ENCODE data around the gene MRPL16. TPM values are rescaled to one million over a fixed set of nuclear protein-coding genes. Genes with fewer than 3 reads are reported as not detected.
"Not testable (repeated sequence)": the region's sequence is repeated elsewhere in the genome, so short reads cannot be mapped to it uniquely, and the experiment has no call there.

Gene MRPL16
- total RNA-seq, 1 experiment from 2014 or later, result 78.9 TPM

DNA sequence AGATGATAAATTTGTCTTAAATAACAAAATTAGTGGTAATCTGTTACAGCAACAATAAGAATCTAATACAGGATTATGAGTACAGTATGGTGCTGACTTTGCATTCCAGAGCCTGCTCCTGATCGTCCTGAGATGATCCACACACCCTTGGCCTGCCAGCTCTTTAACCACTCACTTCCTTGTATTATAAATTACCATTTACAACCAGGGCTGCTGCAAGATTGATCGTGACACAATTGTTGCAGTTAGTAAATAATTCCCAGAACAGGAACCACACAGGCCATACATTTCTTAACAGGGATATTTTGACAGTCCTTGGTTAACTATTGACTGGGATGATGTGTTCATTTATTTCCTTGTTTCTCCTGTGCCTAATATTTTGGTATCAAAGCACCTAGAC, 38.6 kb upstream of the MRPL16 start:
- ATAC-seq (no peak), DNase-seq (ENCODE audit: low spot score) (no peak)
- peaks cover 6% of the 10 kb centered on the region for H3K4me1 Mint-ChIP-seq
- no peaks in the 10 kb centered on the region for H3K27me3 Mint-ChIP-seq (ENCODE audit: low read depth)
- TF ChIP-seq EMX1 (CRISPR knock-in tag; IDR thresholded peaks at IDR 0.05) (no peak), MYBL2 (CRISPR knock-in tag; IDR thresholded peaks at IDR 0.05) (no peak), FOXK1 (CRISPR knock-in tag; IDR thresholded peaks at IDR 0.05) (no peak), ZNF317 (CRISPR knock-in tag; IDR thresholded peaks at IDR 0.05; ENCODE audit: borderline replicate concordance, low read depth) (no peak)
- TF ChIP-seq, protein P1, sequence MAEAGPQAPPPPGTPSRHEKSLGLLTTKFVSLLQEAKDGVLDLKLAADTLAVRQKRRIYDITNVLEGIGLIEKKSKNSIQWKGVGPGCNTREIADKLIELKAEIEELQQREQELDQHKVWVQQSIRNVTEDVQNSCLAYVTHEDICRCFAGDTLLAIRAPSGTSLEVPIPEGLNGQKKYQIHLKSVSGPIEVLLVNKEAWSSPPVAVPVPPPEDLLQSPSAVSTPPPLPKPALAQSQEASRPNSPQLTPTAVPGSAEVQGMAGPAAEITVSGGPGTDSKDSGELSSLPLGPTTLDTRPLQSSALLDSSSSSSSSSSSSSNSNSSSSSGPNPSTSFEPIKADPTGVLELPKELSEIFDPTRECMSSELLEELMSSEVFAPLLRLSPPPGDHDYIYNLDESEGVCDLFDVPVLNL (CRISPR knock-in tag; IDR thresholded peaks at IDR 0.05; ENCODE audit: borderline replicate concordance, low read depth), result no peak
- TF ChIP-seq, protein P2, sequence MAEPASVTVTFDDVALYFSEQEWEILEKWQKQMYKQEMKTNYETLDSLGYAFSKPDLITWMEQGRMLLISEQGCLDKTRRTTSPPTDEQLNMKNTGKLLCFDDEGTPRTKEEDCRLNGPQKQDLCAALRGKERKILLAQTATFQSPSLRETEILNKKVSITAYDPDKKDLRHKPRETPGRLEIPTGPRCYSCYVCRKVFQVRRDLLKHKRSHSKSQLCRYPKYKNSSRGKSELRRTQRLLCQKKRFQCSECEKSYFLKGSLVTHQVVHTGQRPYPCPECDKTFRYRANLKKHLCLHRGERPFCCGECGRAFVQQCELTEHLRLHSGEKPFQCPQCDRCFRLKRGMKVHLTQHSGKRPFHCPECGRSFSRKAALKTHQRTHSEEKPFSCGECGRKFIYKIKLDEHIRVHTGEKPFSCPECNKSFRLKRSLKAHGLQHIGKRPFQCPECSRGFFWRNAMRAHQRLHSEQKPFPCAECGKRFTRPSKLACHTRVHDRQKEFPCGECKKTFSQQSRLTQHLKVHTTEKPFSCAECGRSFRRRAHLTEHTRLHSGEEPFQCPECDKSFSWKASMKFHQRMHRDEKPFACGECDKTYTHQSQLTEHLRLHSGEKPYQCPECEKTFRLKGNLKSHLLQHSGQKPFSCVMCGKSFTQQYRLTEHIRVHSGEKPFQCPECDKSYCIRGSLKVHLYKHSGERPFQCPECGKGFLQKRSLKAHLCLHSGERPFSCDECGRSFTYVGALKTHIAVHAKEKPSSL (CRISPR knock-in tag; conservative IDR thresholded peaks at IDR 0.05), result no peak
- TF ChIP-seq, protein P3, sequence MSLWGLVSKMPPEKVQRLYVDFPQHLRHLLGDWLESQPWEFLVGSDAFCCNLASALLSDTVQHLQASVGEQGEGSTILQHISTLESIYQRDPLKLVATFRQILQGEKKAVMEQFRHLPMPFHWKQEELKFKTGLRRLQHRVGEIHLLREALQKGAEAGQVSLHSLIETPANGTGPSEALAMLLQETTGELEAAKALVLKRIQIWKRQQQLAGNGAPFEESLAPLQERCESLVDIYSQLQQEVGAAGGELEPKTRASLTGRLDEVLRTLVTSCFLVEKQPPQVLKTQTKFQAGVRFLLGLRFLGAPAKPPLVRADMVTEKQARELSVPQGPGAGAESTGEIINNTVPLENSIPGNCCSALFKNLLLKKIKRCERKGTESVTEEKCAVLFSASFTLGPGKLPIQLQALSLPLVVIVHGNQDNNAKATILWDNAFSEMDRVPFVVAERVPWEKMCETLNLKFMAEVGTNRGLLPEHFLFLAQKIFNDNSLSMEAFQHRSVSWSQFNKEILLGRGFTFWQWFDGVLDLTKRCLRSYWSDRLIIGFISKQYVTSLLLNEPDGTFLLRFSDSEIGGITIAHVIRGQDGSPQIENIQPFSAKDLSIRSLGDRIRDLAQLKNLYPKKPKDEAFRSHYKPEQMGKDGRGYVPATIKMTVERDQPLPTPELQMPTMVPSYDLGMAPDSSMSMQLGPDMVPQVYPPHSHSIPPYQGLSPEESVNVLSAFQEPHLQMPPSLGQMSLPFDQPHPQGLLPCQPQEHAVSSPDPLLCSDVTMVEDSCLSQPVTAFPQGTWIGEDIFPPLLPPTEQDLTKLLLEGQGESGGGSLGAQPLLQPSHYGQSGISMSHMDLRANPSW (CRISPR knock-in tag; conservative IDR thresholded peaks at IDR 0.05; ENCODE audit: low read depth), result no peak
- H3K27ac Mint-ChIP-seq, result no peak overlapping the region
- peaks cover 7% of the 10 kb centered on the region for H3K9me3 Mint-ChIP-seq
- H3K4me3 Mint-ChIP-seq, result no peak overlapping the region
- ChIA-PET POLR2A (no interaction called here), CTCF (no interaction called here)
- H3K36me3 Mint-ChIP-seq, result no peaks in the 10 kb centered on the region

DNA sequence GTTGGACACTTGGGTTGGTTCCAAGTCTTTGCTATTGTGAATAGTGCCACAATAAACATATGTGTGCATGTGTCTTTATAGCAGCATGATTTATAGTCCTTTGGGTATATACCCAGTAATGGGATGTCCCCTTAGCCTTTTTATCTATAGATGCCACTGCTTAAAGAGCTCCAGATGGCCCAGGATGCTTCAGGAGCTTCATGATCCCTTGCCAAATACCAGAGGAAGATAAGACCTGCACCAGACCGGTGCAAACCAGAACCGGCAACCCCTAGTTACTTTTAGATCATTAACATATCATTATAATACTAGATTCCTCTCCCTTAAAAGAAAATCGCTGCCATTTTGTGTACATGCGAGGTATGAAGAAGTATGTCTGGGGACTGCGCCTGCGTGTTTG, 37.9 kb upstream of the MRPL16 start:
- CTCF ChIA-PET, result interaction anchor here (0.5 to 0.6 kb wide), 2 partner anchors 33 to 1507 kb away, joined by 3 read pairs; no protein-coding TSS in a partner anchor
- H3K27me3 Mint-ChIP-seq (ENCODE audit: low read depth); DNase-seq (ENCODE audit: low spot score); POLR2A ChIA-PET; H3K9me3 Mint-ChIP-seq; H3K27ac Mint-ChIP-seq; H3K4me3 Mint-ChIP-seq; H3K4me1 Mint-ChIP-seq; H3K36me3 Mint-ChIP-seq; ATAC-seq: not testable (repeated sequence)

DNA sequence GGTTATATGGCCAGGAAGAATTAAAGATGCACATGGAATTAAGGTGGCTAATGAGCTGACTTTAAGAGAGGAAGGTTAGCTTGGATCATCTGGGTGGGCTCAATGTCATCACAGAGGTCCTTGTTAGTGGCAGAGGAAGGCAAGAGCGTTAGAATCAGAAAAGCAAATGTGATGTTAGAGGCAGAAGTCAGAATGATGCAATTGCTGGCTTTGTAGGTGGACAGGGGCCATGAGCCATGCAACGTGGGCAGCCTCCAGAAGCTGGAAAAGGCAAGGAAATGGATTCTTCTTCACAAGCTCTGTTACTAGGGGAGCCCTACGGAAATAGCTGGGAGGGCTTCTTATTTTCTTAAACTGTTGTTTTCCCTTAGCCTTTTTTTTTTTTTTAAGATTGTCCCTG, 37.0 kb upstream of the MRPL16 start:
- no peaks in the 10 kb centered on the region for H3K27me3 Mint-ChIP-seq (ENCODE audit: low read depth)
- H3K4me3 Mint-ChIP-seq, result no peak overlapping the region
- ATAC-seq, result no peak
- peaks cover 6% of the 10 kb centered on the region for H3K4me1 Mint-ChIP-seq
- H3K27ac Mint-ChIP-seq, result no peak overlapping the region
- POLR2A ChIA-PET, result no interaction called here
- H3K36me3 Mint-ChIP-seq, result no peaks in the 10 kb centered on the region
- CTCF ChIA-PET, result interaction anchor here (0.5 kb wide), 1 partner anchor 32 kb away, joined by 3 read pairs; no protein-coding TSS in a partner anchor
- DNase-seq (ENCODE audit: low spot score), result no peak
- H3K9me3 Mint-ChIP-seq, result peaks cover 7% of the 10 kb centered on the region
- TF ChIP-seq JUN (CRISPR knock-in tag; IDR thresholded peaks at IDR 0.05) (no peak), EMX1 (CRISPR knock-in tag; IDR thresholded peaks at IDR 0.05) (no peak), ZNF396 (CRISPR knock-in tag; IDR thresholded peaks at IDR 0.05; ENCODE audit: borderline replicate concordance) (no peak), TP53 (CRISPR knock-in tag; IDR thresholded peaks at IDR 0.05) (no peak), JAZF1 (CRISPR knock-in tag; IDR thresholded peaks at IDR 0.05) (no peak), MXD4 (CRISPR knock-in tag; IDR thresholded peaks at IDR 0.05; ENCODE audit: borderline replicate concordance) (no peak), IRF2 (CRISPR knock-in tag; IDR thresholded peaks at IDR 0.05; ENCODE audit: borderline replicate concordance, low read depth) (no peak)
- TF ChIP-seq, protein P4, sequence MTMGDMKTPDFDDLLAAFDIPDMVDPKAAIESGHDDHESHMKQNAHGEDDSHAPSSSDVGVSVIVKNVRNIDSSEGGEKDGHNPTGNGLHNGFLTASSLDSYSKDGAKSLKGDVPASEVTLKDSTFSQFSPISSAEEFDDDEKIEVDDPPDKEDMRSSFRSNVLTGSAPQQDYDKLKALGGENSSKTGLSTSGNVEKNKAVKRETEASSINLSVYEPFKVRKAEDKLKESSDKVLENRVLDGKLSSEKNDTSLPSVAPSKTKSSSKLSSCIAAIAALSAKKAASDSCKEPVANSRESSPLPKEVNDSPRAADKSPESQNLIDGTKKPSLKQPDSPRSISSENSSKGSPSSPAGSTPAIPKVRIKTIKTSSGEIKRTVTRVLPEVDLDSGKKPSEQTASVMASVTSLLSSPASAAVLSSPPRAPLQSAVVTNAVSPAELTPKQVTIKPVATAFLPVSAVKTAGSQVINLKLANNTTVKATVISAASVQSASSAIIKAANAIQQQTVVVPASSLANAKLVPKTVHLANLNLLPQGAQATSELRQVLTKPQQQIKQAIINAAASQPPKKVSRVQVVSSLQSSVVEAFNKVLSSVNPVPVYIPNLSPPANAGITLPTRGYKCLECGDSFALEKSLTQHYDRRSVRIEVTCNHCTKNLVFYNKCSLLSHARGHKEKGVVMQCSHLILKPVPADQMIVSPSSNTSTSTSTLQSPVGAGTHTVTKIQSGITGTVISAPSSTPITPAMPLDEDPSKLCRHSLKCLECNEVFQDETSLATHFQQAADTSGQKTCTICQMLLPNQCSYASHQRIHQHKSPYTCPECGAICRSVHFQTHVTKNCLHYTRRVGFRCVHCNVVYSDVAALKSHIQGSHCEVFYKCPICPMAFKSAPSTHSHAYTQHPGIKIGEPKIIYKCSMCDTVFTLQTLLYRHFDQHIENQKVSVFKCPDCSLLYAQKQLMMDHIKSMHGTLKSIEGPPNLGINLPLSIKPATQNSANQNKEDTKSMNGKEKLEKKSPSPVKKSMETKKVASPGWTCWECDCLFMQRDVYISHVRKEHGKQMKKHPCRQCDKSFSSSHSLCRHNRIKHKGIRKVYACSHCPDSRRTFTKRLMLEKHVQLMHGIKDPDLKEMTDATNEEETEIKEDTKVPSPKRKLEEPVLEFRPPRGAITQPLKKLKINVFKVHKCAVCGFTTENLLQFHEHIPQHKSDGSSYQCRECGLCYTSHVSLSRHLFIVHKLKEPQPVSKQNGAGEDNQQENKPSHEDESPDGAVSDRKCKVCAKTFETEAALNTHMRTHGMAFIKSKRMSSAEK (CRISPR knock-in tag; IDR thresholded peaks at IDR 0.05; ENCODE audit: borderline replicate concordance), result no peak
- TF ChIP-seq, protein P3 (CRISPR knock-in tag; conservative IDR thresholded peaks at IDR 0.05; ENCODE audit: low read depth), result no peak
- TF ChIP-seq, protein P5, sequence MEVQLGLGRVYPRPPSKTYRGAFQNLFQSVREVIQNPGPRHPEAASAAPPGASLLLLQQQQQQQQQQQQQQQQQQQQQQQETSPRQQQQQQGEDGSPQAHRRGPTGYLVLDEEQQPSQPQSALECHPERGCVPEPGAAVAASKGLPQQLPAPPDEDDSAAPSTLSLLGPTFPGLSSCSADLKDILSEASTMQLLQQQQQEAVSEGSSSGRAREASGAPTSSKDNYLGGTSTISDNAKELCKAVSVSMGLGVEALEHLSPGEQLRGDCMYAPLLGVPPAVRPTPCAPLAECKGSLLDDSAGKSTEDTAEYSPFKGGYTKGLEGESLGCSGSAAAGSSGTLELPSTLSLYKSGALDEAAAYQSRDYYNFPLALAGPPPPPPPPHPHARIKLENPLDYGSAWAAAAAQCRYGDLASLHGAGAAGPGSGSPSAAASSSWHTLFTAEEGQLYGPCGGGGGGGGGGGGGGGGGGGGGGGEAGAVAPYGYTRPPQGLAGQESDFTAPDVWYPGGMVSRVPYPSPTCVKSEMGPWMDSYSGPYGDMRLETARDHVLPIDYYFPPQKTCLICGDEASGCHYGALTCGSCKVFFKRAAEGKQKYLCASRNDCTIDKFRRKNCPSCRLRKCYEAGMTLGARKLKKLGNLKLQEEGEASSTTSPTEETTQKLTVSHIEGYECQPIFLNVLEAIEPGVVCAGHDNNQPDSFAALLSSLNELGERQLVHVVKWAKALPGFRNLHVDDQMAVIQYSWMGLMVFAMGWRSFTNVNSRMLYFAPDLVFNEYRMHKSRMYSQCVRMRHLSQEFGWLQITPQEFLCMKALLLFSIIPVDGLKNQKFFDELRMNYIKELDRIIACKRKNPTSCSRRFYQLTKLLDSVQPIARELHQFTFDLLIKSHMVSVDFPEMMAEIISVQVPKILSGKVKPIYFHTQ (CRISPR knock-in tag; IDR thresholded peaks at IDR 0.05), result no peak
